RWPE1 (cell line): ENCODE data around the gene DPF3.

ENCODE experiments used
- CTCF ChIA-PET: fragments of 350-600 bp; sonication (Branson Sonifier 250); formaldehyde crosslinking; extraction: SDS; loops from one replicate; lab custom pipeline; 2021; lab: Yijun Ruan, JAX
- POLR2A ChIA-PET: fragments of 400-600 bp; formaldehyde crosslinking; extraction: SDS; loops from one replicate; lab custom pipeline; 2020; ENCODE audit warnings: antibody characterized with exemption; ENCODE audit not compliant: low non-redundant PET; lab: Yijun Ruan, JAX
- DNase-seq: peaks from one replicate; pipeline ENCODE4 v3.0.0; 2012; ENCODE audit warnings: low spot score
- H3K27ac ChIP-seq: fragments of 450-650 bp; 2 replicates; pipeline ENCODE4 v1.5.1; 2017
- CTCF ChIP-seq: fragments of 450-650 bp; conservative IDR thresholded peaks from 2 replicates; pipeline ENCODE4 v1.5.1; 2017; ENCODE audit warnings: low read depth, mild to moderate bottlenecking

DPF3 gene

DNA sequence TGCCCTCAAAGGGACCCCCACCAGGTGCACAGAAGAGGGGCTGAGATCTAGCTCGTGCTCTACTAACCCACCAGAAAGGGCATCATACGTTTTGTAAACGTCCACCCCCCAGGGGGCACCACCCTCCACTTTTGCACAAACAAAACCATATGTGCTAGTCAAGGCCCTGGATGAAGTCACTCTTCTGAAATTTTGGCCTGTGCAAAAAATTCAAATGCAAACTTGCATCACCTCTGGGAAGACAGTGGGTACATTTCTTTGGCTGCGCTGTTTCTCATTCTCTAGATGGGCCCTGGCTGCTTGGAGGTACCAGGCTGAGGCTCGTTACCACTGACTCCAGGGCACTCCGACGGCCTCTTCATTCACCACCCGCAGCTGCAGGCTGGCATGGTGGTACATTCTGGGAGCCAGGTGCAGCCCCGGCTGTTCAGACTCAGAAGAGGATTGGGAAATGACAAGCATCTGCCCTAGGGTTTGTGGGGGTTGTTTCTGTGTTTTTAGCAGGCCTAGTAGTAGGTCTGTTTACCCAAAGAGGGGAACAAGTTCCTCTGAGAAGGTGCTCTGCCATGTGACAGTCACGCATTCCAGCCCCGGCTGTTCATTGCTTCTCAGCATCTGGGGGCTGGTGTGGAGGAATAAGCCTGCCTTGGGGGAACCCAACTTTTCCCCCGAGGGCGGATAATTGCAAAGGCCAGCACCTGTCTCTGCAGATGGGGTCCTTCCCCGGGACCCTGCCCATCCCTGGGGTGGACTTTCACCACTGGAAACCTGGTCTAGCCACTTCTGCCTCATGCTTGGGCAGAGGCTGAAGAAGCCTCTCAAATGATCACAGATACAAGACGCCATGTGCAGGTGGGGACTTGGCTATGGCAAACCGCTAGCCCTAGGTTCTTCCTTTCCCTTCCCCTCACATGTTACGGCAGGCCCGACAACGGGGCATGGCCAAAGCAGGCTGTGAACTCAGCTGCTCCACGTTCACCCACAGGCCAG is 147.6 kb downstream of the DPF3 start:
- POLR2A ChIA-PET = interaction anchor here (0.5 kb wide), 1 partner anchor 58 kb away, joined by 4 read pairs; no protein-coding TSS in a partner anchor
- TF ChIP-seq CTCF = no peak
- DNase-seq = peak; percentile 19
- H3K27ac ChIP-seq = peak overlapping the region; percentile 67
- CTCF ChIA-PET = no interaction called here

GRCh38 chr14:72745546-72745945 is 148.4 kb downstream of the DPF3 start:
- POLR2A ChIA-PET = no interaction called here
- TF ChIP-seq CTCF = no peak
- DNase-seq = peak; percentile 86
- CTCF ChIA-PET = no interaction called here
- peak overlapping the region; percentile 67 for H3K27ac ChIP-seq

GRCh38 chr14:72744416-72745120 is 149.3 kb downstream of the DPF3 start:
- no peak overlapping the region for H3K27ac ChIP-seq
- POLR2A ChIA-PET = no interaction called here
- no peak for DNase-seq
- CTCF ChIA-PET = no interaction called here
- no peak for TF ChIP-seq CTCF

GRCh38 chr14:72743626-72744025 is 150.3 kb downstream of the DPF3 start:
- ChIA-PET CTCF (no interaction called here), POLR2A (no interaction called here)
- no peak overlapping the region for H3K27ac ChIP-seq
- no peak for TF ChIP-seq CTCF
- no peak for DNase-seq

GRCh38 chr14:72742838-72743195 is 151.1 kb downstream of the DPF3 start:
- TF ChIP-seq CTCF = no peak
- POLR2A ChIA-PET = no interaction called here
- H3K27ac ChIP-seq = no peak overlapping the region
- CTCF ChIA-PET = interaction anchor here (0.9 kb wide), 1 partner anchor 162 kb away, joined by 3 read pairs; no protein-coding TSS in a partner anchor
- DNase-seq = no peak

DNA sequence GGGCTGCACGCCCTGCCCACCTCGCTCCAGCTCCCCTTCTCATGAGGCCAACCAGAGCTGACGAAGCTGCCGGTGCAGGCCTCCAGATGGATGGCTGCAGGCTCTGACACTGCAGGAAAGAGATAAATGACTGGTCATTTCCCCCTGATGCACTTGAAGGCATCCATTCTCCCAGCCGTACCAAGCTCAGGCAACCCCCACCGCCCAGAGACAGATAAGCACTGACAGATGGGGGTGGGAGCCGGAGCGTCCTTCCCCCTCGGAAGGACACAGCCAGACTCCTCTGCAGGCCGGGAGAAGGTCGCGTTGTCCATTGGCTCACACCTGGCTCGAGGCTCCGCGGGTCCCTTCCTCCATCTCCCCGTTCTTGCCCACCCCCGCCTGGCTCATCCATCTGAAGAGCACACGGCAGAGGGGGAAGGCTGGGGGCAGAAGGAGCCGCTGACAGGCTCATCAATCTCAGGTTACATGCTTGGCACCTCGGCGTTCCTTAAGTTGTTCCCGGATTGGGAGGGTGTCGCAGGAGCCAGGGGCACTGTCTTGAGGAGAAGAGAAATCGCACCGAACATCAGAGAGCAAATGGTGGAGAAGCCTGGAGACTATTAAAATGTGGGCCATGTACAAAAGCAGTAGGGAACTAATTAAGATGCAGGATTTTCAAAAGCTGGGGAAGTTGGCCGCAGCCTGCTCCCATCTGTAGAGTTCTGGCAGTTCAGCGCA is 151.6 kb downstream of the DPF3 start:
- CTCF ChIA-PET = interaction anchor here (0.9 kb wide), 1 partner anchor 163 kb away, joined by 3 read pairs; no protein-coding TSS in a partner anchor
- H3K27ac ChIP-seq = no peak overlapping the region
- POLR2A ChIA-PET = no interaction called here
- no peak for TF ChIP-seq CTCF
- DNase-seq = no peak
